GM12878 (cell line): ENCODE results near the gene MAN2A2. TPM values are rescaled to one million over a fixed set of nuclear protein-coding genes. Genes with fewer than 3 reads are reported as not detected.
A peak's percentile ranks its signal among the peaks of the same experiment; 100 is the strongest.

Experiments used
- ATAC-seq: fragments of 200-7000 bp; cut with Tn5 transposase; 3 replicates; pipeline ENCODE4 v1.9.1; 2020; ENCODE audit warnings: mild to moderate bottlenecking, moderate library complexity
- BruUV-seq: library from RNA; stranded (reverse); fragments of 400-500 nt; replicated peaks from 2 replicates; lab custom pipeline; 2021; lab: Mats Ljungman, UMichigan
- CTCF ChIA-PET: fragments of 300-600 bp; sonication (Branson Sonifier 250); formaldehyde crosslinking; extraction: SDS; loops from one replicate; lab custom pipeline; 2021; ENCODE audit warnings: inconsistent platforms; lab: Yijun Ruan, JAX
- POLR2A ChIA-PET: fragments of 350-600 bp; formaldehyde crosslinking; extraction: SDS; loops from one replicate; lab custom pipeline; 2021; ENCODE audit warnings: inconsistent platforms; lab: Charles Lee
- RAD21 ChIA-PET: fragments of 300-600 bp; sonication (Branson Sonifier 250); formaldehyde crosslinking; loops from one replicate; lab custom pipeline; 2023; ENCODE audit warnings: antibody characterized with exemption; ENCODE audit not compliant: unreplicated experiment; lab: Charles Lee
- SMC1A ChIA-PET: fragments of 300-600 bp; sonication (Branson Sonifier 250); formaldehyde crosslinking; loops from one replicate; lab custom pipeline; 2023; ENCODE audit not compliant: unreplicated experiment, uncharacterized antibody; lab: Charles Lee
- DNase-seq: peaks from one replicate; pipeline ENCODE4 v3.0.0-alpha.2; 2011; ENCODE audit warnings: low read depth, low spot score
- FAIRE-seq: peaks from 3 replicates; lab custom pipeline; 2011; peaks lifted over from hg19 to GRCh38; lab: Jason Lieb, UNC
- H2AFZ ChIP-seq: 2 replicates; pipeline ENCODE4 v1.6.0; 2011; ENCODE audit warnings: low read depth, low read length, control low read depth; ENCODE audit not compliant: control insufficient read depth
- H3K27ac ChIP-seq: 2 replicates; pipeline ENCODE4 v1.5.1; 2011; ENCODE audit warnings: control low read depth; ENCODE audit not compliant: control insufficient read depth, insufficient read depth
- H3K27me3 ChIP-seq, 2 experiments: replicated peaks in 1 of 2; 2 replicates each; pipeline versions ENCODE4 v1.6.0 to v1.6.1; 2011; ENCODE audit warnings: low read length in 1 of 2; ENCODE audit not compliant: control insufficient read depth in 2 of 2, insufficient read depth in 2 of 2
- H3K36me3 ChIP-seq, 2 experiments: 2 replicates each; pipeline ENCODE4 v1.5.1; 2011; ENCODE audit warnings: low read length in 1 of 2; ENCODE audit not compliant: control insufficient read depth in 2 of 2, insufficient read depth in 2 of 2
- H3K4me1 ChIP-seq: 2 replicates; pipeline ENCODE4 v1.6.1; 2011; ENCODE audit warnings: mild to moderate bottlenecking, low read length, moderate library complexity, mixed read lengths; ENCODE audit not compliant: control insufficient read depth, insufficient read depth
- H3K4me2 ChIP-seq: 2 replicates; pipeline ENCODE4 v1.6.0; 2011; ENCODE audit warnings: control low read depth; ENCODE audit not compliant: control insufficient read depth, insufficient read depth
- H3K4me3 ChIP-seq: fragments of 200-600 bp; sonication (generic); 2 replicates; pipeline ENCODE4 v1.5.1; 2016
- H3K79me2 ChIP-seq: 2 replicates; pipeline ENCODE4 v1.6.0; 2011; ENCODE audit warnings: low read length; ENCODE audit not compliant: control insufficient read depth, insufficient read depth
- H3K9ac ChIP-seq: 2 replicates; pipeline ENCODE4 v1.8.0; 2011; ENCODE audit warnings: low read length, control low read depth, mixed read lengths; ENCODE audit not compliant: control insufficient read depth, insufficient read depth
- H3K9me3 ChIP-seq: replicated peaks from 3 replicates; pipeline ENCODE4 v1.5.1; 2011; ENCODE audit warnings: mild to moderate bottlenecking, low read length; ENCODE audit not compliant: control insufficient read depth, insufficient read depth
- H4K20me1 ChIP-seq: 2 replicates; pipeline ENCODE4 v1.6.0; 2011; ENCODE audit not compliant: control insufficient read depth, insufficient read depth
- CHD2 ChIP-seq: IDR thresholded peaks from 2 replicates; pipeline ENCODE4 v1.6.1; 2011; ENCODE audit warnings: low read depth, low read length, improper control_type of control experiment, borderline replicate concordance
- E4F1 ChIP-seq: fragments of 450-650 bp; IDR thresholded peaks from 2 replicates; pipeline ENCODE4 v1.6.1; 2018; ENCODE audit warnings: borderline replicate concordance, mild to moderate bottlenecking; ENCODE audit not compliant: partially characterized antibody
- FOS ChIP-seq: IDR thresholded peaks from 3 replicates; pipeline ENCODE4 v1.6.1; 2011; ENCODE audit warnings: borderline replicate concordance; ENCODE audit not compliant: insufficient read length; ENCODE audit errors: extremely low read depth
- IRF4 ChIP-seq: IDR thresholded peaks from 2 replicates; pipeline ENCODE4 v1.6.1; 2011; ENCODE audit warnings: low read depth, low read length
- KAT2A ChIP-seq: conservative IDR thresholded peaks from 2 replicates; pipeline ENCODE4 v1.6.1; 2011; ENCODE audit warnings: low read depth, low read length; ENCODE audit not compliant: control insufficient read depth
- MTA3 ChIP-seq: IDR thresholded peaks from 2 replicates; pipeline ENCODE4 v1.6.1; 2012; ENCODE audit warnings: low read length, inconsistent platforms, borderline replicate concordance
- MYC ChIP-seq: IDR thresholded peaks from 2 replicates; pipeline ENCODE4 v1.6.1; 2011; ENCODE audit warnings: mild to moderate bottlenecking, low read length, moderate library complexity, inconsistent platforms; ENCODE audit not compliant: insufficient read depth, insufficient replicate concordance, insufficient read length, severe bottlenecking
- POLR2A ChIP-seq: IDR thresholded peaks from 2 replicates; pipeline ENCODE4 v1.6.1; 2011; ENCODE audit warnings: low read depth, mild to moderate bottlenecking, low read length
- RAD21 ChIP-seq: IDR thresholded peaks from 2 replicates; pipeline ENCODE4 v1.6.1; 2011; ENCODE audit warnings: mild to moderate bottlenecking, low read depth, low read length, moderate library complexity; ENCODE audit not compliant: insufficient read depth
- TARDBP ChIP-seq: IDR thresholded peaks from 2 replicates; pipeline ENCODE4 v1.6.1; 2016; ENCODE audit warnings: borderline replicate concordance
- ZBTB4 ChIP-seq: fragments of 450-650 bp; formaldehyde crosslinking; IDR thresholded peaks from 2 replicates; pipeline ENCODE4 v1.4.0; 2022; ENCODE audit warnings: mild to moderate bottlenecking, moderate library complexity
- WGBS: methylation state at CpG from one replicate; pipeline ENCODE4 v1.1.6; 2016; ENCODE audit warnings: low lambda C conversion rate; ENCODE audit not compliant: insufficient replicate concordance, insufficient coverage; ENCODE audit errors: missing lambda C conversion rate; 5-methylcytosine and 5-hydroxymethylcytosine counted together
- in situ Hi-C: fragments of 300-500 bp; cut with MboI; formaldehyde crosslinking; loops from 9 replicates; pipeline ENCODE4 v1.14.3; 2018; ENCODE audit warnings: mixed read lengths
- intact Hi-C: fragments of 100-400 bp; cut with micrococcal nuclease; formaldehyde crosslinking; loops from one replicate; pipeline ENCODE4 v1.14.2; 2022; ENCODE audit not compliant: unreplicated experiment
- polyA plus RNA-seq, 11 experiments: library from polyadenylated mRNA; depleted of rRNA in 4 of 11; unstranded in 6 of 11; stranded (reverse) in 5 of 11; fragments of >200 nt; fragmentation: Nextera tagmentation in 4 of 11; fragmentation: Illumina TruSeq in 1 of 11; extraction: Ambion mirVana in 4 of 11; extraction: Trizol in 1 of 11; gene quantifications; 1 replicate in 1 of 11; 2 replicates in 10 of 11; pipeline versions ENCODE4 v1.2.1 to v1.2.3, GENCODE V29; 2011 to 2016; ENCODE audit warnings: inconsistent platforms in 2 of 11, missing spikeins in 2 of 11, low read depth in 1 of 11
- total RNA-seq, 4 experiments: library from RNA; depleted of rRNA in 3 of 4; stranded (reverse); fragments of >200 nt in 3 of 4; fragmentation: Illumina TruSeq in 1 of 4; extraction: Trizol in 1 of 4; gene quantifications; 2 replicates each; pipeline versions ENCODE4 v1.2.1 to v1.2.3, GENCODE V29; 2013 to 2021

The MAN2A2 gene
- total and polyA plus RNA-seq, 10 of the 15 experiments (the other 5 are each of a cell fraction or from before 2014, with no cell fraction given) = 4.2 to 79.4 (median 23.2) TPM

- ATAC-seq = no peak
- no TSS peak for BruUV-seq
- Histone ChIP-seq H3K9me3 (no peaks in the 10 kb centered on the region), H3K36me3 (peaks cover 35 to 47% of the 10 kb centered on the region in 2 experiments), H3K4me1 (no peaks in the 10 kb centered on the region), H3K9ac (no peak overlapping the region), H3K4me3 (no peak overlapping the region), H3K27ac (no peak overlapping the region), H3K79me2 (no peaks in the 10 kb centered on the region), H2AFZ (no peak overlapping the region), H4K20me1 (no peaks in the 10 kb centered on the region), H3K27me3 (no peaks in the 10 kb centered on the region), H3K4me2 (no peak overlapping the region)
- DNase-seq = no peak
- intact Hi-C loops = no loop called here
- 85% methylated on average over 7 of the region's 7 CpGs for WGBS
- in situ Hi-C loops = loop anchor here (25.0 kb wide), 1 partner anchor 1383 kb away; the partner anchor contains the start of gene TICRR
- FAIRE-seq = no peak
- ChIA-PET SMC1A (no interaction called here), RAD21 (no interaction called here), POLR2A (no interaction called here), CTCF (interaction anchor here (1.9 kb wide), 1 partner anchor 10 kb away, joined by 7 read pairs; no protein-coding TSS in a partner anchor)
- peak; percentile 36; the same call in 1 of the 2 replicates for TF ChIP-seq POLR2A
- TF ChIP-seq CHD2 = no peak
Measured at GRCh38 chr15:90970274-90970673, 67.2 kb downstream of the MAN2A2 start.

GRCh38 chr15:90972133-90972532 lies 69.0 kb downstream of the MAN2A2 start:
- DNase-seq (no peak), FAIRE-seq (no peak), ATAC-seq (no peak)
- Histone ChIP-seq H3K36me3 (peaks cover 33 to 45% of the 10 kb centered on the region in 2 experiments), H2AFZ (no peak overlapping the region), H3K27ac (no peak overlapping the region), H3K4me1 (no peaks in the 10 kb centered on the region), H3K9me3 (no peaks in the 10 kb centered on the region), H3K4me3 (no peak overlapping the region), H3K9ac (no peak overlapping the region), H3K27me3 (no peaks in the 10 kb centered on the region), H4K20me1 (no peaks in the 10 kb centered on the region), H3K79me2 (no peaks in the 10 kb centered on the region), H3K4me2 (no peak overlapping the region)
- in situ Hi-C loops (loop anchor here (25.0 kb wide), 1 partner anchor 1385 kb away; the partner anchor contains the start of gene TICRR), intact Hi-C loops (no loop called here)
- CTCF ChIA-PET = interaction anchor here (0.6 to 1.9 kb wide), 4 partner anchors 12 to 300 kb away, joined by 3 to 7 read pairs (median 3); partner anchors contain the start of gene VPS33B
- BruUV-seq = no TSS peak
- SMC1A ChIA-PET = interaction anchor here (1.1 kb wide), 1 partner anchor 16 kb away, joined by 3 read pairs; no protein-coding TSS in a partner anchor
- WGBS = 97% methylated on average over 5 of the region's 5 CpGs
- RAD21 ChIA-PET = interaction anchor here (0.7 kb wide), 2 partner anchors 39 to 69 kb away, joined by 3 read pairs; no protein-coding TSS in a partner anchor
- POLR2A ChIA-PET = interaction anchor here (0.6 to 0.7 kb wide), 6 partner anchors 11 to 755 kb away, joined by 3 to 8 read pairs (median 5); no protein-coding TSS in a partner anchor
- TF ChIP-seq MYC (no peak), CHD2 (no peak), TARDBP (no peak), IRF4 (no peak), KAT2A (no peak), E4F1 (no peak), ZBTB4 (CRISPR knock-in tag) (no peak), MTA3 (no peak), FOS (no peak), RAD21 (no peak)
